HG03108 (cell line): ENCODE data around the gene LMF2.
"Not testable (repeated sequence)": the region's sequence is repeated elsewhere in the genome, so short reads cannot be mapped to it uniquely, and the experiment has no call there.

Experiments
- ATAC-seq: cut with Tn5 transposase; IDR thresholded peaks from one replicate; pipeline ENCODE4 v1.9.1; 2021; ENCODE audit warnings: moderate library complexity; ENCODE audit not compliant: unreplicated experiment

The LMF2 gene

DNA sequence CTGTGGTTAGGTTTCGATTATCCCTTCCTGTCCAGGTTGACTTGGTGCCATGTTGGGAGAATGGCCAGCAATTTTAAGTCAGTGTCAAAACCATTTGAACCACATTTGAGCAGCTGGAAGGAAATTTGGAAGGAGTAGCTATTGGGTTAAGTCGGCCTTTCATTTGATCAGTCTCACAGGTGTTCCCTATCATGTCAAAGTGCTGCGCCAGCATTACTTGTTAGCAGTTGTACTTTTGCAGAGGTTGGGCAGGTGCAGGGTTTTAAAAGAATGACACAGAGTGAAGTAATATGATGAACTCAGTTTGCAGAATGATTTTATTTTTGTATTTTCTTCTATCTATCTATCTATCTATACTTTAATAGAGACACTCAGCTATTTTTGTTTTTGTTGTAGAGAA, 28.7 kb upstream of the LMF2 start:
- no peak for ATAC-seq

DNA sequence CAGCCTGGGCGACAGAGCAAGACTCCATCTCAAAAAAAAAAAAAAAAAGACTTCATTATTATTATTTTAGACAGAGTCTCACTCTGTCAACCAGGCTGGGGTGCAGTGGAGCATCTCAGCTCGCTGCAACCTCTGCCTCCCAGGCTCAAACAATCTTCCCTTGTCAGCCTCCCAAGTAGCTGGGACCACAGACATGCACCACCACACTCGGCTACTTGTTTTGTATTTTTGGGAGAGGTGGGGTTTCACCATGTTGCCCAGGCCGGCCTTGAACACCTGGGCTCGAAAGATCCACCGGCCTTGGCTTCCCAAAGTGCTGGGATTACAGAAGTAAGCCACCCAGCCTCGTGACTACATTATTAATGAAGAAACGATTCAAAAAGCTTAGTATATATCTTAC, 27.6 kb upstream of the LMF2 start:
- no peak for ATAC-seq

DNA sequence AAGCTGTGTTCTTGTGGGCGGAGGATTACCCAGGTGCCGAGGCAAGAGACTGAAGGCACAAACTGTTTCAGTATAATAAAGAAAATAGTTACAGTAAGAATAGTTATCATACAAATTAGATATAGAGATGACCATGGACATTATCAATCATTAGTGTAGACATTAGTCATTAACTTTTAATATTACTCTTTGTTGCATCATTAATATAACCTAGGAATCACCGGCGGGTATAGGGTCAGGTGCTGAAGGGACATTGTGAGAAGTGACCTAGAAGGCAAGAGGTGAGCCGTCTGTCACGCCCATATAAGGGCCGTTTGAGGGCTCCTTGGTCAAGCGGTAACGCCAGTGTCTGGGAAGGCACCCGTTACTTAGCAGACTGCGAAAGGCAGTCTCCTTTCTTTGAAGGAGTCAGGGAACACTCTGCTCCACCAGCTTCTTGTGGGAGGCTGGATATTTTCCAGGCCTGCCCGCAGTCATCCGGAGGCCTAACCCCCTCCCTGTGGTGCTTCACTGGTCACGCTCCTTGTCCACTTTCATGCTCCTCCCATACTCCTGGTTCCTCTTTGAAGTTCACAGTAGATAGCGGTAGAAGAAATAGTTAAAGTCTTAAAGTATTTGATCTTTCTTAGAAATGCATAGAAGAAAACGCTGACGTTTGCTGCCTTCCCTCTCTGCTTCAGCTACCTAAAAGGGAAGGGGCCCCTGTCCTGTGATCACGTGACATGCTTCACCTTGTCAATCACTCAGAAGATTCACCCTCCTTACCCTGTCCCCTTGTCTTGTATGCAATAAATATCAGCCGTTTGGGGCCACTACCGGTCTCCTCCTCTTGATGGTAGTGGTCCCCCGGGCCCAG, 26.6 kb upstream of the LMF2 start:
- not testable (repeated sequence) for ATAC-seq

DNA sequence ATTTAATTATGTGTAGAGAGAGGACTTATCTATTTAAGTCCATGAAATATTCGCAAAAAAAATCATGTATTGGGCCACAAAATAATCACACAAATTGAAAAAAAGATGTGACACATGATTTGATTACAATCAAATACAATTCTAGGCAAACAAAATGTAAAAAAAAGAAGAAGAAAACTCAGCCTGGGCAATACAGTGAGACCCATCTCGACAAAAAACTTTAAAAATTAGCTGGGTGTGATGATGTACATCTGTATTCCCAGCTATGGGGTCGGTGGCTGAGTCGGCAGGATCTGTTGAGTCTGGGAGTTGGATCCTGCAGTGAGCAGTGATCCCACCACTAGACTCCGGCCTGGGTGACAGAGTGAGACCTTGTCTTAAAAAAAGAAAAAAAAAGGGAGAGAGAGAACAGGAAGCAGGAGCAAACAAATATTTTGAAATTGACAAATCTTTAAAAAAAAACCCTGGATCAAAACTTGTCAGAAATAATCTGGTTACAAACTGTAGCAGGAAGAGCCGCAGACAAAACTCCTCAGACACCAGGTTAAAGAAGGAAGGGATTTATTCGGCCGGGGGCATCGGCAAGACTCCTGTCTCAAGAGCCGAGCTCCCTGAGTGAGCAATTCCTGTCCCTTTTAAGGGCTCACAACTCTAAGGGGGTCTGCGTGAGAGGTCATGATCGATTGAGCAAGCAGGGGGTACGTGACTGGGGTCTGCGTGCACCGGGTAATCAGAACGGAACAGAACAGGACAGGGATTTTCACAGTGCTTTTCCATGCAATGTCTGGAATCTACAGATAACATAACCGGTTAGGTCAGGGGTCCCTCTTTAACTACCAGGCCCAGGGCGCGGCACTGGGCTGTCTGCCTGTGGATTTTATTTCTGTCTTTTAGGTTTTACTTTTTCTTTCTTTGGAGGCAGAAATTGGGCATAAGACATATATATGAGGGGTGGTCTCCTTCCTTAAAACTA, 25.6 kb upstream of the LMF2 start:
- no peak for ATAC-seq

GRCh38 chr22:50531962-50532674, 24.6 kb upstream of the LMF2 start:
- ATAC-seq: no peak

DNA sequence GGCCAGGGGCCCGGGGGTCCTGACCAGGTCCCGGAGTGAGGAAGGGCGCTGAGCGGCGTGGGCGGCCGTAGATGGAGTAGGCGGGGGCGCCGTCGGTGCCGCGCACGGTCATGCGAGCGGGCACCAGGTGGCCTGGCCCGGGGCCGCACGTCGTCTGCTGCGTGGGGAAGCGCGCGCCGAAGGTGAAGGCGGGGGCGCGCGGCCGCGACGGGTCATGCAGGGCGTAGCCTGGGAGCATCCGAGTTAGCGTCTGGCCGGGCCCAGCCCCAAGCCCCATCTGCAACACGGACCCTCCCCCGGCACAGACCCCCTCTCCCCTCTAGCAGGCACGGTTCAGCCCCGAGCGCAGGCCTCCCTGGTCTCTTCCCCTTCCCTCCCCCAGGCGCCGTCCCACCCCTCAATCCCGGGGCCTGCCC, 24.1 kb upstream of the LMF2 start:
- no peak for ATAC-seq

DNA sequence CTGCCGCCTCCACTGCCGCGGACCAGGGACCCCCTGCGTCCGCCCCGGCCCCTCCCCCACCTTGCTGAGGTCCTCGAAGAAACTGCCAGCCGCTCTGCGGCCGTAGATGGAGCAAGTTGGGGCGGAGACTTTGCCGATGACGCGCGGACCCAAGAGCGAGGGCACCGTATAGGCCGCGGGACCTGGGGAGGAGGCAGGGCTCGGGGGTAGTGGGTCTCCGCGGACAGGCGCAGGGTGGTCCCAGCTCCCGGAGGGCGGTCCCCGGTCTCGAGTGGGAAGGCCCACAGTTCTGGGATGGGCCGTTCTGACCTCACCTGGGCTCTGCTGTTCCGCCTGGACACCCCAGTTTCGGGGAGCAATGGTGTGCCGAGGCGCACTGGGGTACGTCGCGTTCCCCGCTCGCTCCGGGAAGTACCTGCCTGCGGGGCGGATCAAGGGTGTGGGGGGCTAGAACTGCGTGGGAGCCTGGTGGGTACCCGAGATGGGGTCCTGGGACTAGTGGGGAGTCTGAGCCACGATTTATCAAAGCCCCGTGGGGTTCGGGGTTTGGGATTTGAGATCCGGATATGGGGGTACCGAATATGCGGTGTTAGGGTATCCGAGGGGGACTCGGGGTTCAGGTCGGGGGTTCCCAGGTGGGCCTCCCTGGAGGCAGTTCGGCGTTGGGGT, 23.5 kb upstream of the LMF2 start:
- peak; percentile 19 for ATAC-seq

- ATAC-seq: no peak
These were observed 23.0 kb upstream of the LMF2 start for GRCh38 chr22:50530580-50530876.

- peak; percentile 11 for ATAC-seq
These were observed 22.5 kb upstream of the LMF2 start, which contains the start of gene TYMP for GRCh38 chr22:50529897-50530579. TYMP (minus strand) TSS chr22:50530012; CDS start chr22:50529709, 303 bp downstream.

DNA sequence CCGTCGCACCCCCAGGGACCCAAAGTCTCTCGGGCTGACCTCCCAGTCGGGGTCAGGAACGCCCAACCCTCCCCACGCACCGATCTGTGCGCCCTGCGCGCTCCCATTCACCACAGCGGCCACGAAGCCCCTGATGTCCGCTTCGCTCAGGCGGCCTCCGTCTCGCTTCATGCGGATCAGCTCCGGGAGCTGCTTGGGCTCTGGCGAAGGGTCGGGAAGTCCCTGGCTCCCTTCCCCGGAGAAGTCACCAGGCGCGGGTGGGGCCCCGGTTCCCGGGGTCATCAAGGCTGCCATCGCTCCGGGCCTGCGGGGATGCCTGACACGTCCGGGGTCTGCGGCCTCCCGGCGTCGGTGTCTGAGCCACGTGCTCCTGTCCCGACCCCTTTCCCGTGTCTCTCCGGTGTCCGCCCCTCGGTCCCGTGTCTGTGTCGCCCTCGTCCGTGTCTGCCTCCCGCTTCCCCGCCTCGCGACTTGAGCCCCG, 22.0 kb upstream of the LMF2 start:
- ATAC-seq: no peak

- ATAC-seq: no peak
These were observed 21.3 kb upstream of the LMF2 start for GRCh38 chr22:50528682-50529415.

GRCh38 chr22:50527921-50528681, 20.6 kb upstream of the LMF2 start:
- ATAC-seq: no peak

DNA sequence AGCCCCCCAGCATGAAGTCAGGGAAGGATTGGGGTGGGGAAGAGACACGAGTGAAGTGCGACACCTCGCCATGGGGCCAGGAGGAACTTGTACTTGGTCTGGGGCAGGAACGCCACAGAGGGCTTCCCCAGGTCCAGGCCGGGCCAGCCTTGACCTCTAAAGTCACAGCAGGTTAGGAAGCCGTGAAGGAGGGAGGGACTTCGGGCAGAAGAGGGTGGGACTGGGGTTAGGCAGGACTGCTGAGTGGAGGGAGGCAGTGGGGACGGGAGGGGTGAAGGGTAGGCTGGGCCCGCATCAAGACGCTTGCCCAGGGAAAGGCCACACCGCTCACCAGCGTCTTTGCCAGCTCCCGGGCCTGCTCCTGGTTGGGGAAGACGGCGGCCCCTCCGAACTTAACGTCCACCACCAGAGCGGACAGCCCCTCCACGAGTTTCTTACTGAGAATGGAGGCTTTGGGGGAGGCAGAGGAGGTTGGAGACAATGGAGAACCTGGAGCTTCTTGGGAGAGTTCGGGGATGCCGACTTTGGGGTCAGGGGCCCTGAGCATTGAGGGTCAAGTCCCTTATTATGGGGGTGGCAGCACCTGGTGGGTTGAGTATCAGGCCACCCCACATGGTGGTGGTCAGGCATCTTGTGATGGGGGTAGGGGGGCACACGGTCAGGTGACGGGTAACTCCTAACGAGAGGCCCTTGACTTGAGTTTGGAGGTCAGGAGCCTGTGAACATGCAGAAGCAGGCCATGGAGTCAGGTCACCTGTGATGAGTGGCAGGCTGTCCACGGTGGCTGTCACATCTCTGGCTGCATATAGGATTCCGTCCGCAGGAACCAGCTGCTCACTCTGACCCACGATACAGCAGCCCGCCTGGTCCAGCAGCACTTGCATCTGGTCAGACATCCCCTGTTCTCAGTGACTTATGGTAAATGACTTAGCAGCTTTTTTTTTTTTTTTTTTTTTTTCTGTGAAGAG, 19.6 kb upstream of the LMF2 start:
- ATAC-seq: no peak

- ATAC-seq: peak; percentile 25
These were observed 18.8 kb upstream of the LMF2 start for GRCh38 chr22:50526108-50526833.

- peak; percentile 8 for ATAC-seq
These were observed 18.3 kb upstream of the LMF2 start for GRCh38 chr22:50525858-50526107.

GRCh38 chr22:50525104-50525857, 17.8 kb upstream of the LMF2 start, which contains the start of gene SCO2:
SCO2 (minus strand) TSS chr22:50525598; CDS start chr22:50524411, 1,187 bp downstream.
- ATAC-seq: peak; percentile 19
